Measurements from ENCODE around the gene SLC22A23.

SLC22A23 gene

GRCh38 chr6:3277851-3278416 lies 178.9 kb downstream of the SLC22A23 start:
- no peaks in the 10 kb centered on the region for H3K9me3 Mint-ChIP-seq
- peaks cover 7% of the 10 kb centered on the region for H3K4me1 Mint-ChIP-seq
- H3K36me3 Mint-ChIP-seq: peaks cover 9% of the 10 kb centered on the region
- no peak for ATAC-seq
- H3K27me3 Mint-ChIP-seq: no peaks in the 10 kb centered on the region
- no peak overlapping the region for H3K4me3 Mint-ChIP-seq
- H3K27ac Mint-ChIP-seq: no peak overlapping the region

DNA sequence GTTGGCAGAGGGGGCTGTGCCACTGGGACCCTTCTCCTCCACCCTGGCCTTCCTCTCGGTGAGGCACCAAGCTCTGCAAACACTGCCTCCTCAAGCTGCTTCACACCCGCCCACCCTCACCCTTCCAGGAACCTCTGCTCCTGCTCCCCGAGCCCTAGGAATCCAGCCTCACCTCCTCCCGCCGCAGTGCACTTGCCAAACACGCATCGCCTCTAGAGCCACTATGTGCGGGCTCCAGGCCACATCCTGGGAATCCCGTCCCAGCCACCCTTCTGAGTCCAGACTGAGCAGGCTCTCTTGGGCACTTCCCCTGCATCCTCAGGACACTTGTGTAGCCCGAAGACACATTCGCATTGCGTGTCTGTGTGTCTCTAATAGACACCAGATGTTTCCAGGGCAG lies 179.6 kb downstream of the SLC22A23 start:
- no peak for ATAC-seq
- Mint-ChIP-seq H3K36me3 (peaks cover 5% of the 10 kb centered on the region), H3K4me1 (peaks cover 7% of the 10 kb centered on the region), H3K27me3 (no peaks in the 10 kb centered on the region), H3K4me3 (no peak overlapping the region), H3K27ac (no peak overlapping the region), H3K9me3 (no peaks in the 10 kb centered on the region)

- Mint-ChIP-seq H3K9me3 (no peaks in the 10 kb centered on the region), H3K4me3 (no peak overlapping the region), H3K4me1 (peaks cover 7% of the 10 kb centered on the region), H3K27me3 (no peaks in the 10 kb centered on the region), H3K36me3 (peaks cover 10% of the 10 kb centered on the region), H3K27ac (no peak overlapping the region)
- no peak for ATAC-seq
Observed at GRCh38 chr6:3276174-3277167, 180.4 kb downstream of the SLC22A23 start.

- ATAC-seq: no peak
- Mint-ChIP-seq H3K9me3 (no peaks in the 10 kb centered on the region), H3K4me3 (no peak overlapping the region), H3K27ac (no peak overlapping the region), H3K27me3 (no peaks in the 10 kb centered on the region), H3K4me1 (peaks cover 7% of the 10 kb centered on the region), H3K36me3 (peaks cover 33% of the 10 kb centered on the region)
Observed at GRCh38 chr6:3273707-3274521, 182.9 kb downstream of the SLC22A23 start.

DNA sequence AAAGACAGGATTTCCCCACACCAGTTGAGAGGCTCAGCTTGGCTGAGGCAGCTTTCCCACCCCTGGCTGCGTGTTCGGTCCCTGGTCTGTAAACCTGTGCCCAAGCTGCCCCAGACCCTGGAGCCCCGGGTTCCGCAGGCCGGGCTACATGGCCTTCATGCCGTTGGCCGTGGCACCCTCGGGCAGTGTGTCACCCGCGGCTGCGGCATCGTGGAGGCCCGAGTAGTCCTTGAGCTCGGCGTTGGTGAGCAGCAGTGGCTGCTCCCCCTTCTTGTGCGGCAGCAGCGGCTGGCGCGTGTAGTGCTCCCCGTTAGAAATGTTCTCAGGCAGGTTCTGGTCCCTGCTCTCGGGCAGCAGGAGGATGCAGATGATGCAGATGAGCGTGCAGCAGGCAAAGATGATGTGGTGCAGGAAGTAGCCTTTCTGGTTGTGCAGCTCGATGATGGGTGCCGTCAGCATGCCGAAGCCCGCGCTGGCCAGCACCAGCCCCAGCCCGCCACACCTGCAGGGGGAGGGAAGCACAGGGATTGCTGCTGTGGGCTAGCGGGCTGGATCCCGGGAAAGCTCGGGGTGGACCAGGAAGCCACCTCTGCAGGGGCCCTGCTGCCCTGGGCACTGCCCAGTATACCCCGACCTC lies 183.8 kb downstream of the SLC22A23 start:
- Mint-ChIP-seq H3K4me3 (no peak overlapping the region), H3K9me3 (no peaks in the 10 kb centered on the region), H3K4me1 (peaks cover 7% of the 10 kb centered on the region), H3K27me3 (no peaks in the 10 kb centered on the region), H3K27ac (no peak overlapping the region), H3K36me3 (peaks cover 42% of the 10 kb centered on the region)
- no peak for ATAC-seq

GRCh38 chr6:3271756-3272155 lies 185.1 kb downstream of the SLC22A23 start:
- H3K9me3 Mint-ChIP-seq: no peaks in the 10 kb centered on the region
- H3K4me3 Mint-ChIP-seq: no peak overlapping the region
- H3K4me1 Mint-ChIP-seq: peaks cover 7% of the 10 kb centered on the region
- no peak overlapping the region for H3K27ac Mint-ChIP-seq
- no peaks in the 10 kb centered on the region for H3K27me3 Mint-ChIP-seq
- peaks cover 48% of the 10 kb centered on the region for H3K36me3 Mint-ChIP-seq
- no peak for ATAC-seq

DNA sequence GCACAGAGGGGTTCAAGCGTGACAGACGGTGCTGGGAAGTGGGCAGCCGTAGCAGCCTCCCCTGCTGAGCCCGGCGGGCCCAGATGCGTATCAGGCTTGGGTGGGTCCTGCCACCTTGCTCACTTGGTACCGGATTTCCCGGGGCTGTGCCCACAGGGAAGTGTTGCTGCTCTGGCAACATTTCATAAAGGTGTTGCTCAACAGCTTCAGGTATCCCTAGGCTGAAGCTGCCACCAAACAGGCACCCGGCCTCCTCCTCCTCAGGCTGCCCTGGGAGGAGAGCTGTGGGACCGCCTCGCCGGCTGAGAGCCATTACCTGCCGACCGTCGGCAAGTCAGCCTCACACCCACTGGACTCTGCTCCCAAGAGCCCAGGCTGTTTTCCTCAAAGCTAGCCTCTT lies 186.6 kb downstream of the SLC22A23 start:
- peaks cover 48% of the 10 kb centered on the region for H3K36me3 Mint-ChIP-seq
- H3K4me1 Mint-ChIP-seq: peaks cover 7% of the 10 kb centered on the region
- ATAC-seq: no peak
- H3K9me3 Mint-ChIP-seq: no peaks in the 10 kb centered on the region
- no peak overlapping the region for H3K4me3 Mint-ChIP-seq
- no peaks in the 10 kb centered on the region for H3K27me3 Mint-ChIP-seq
- H3K27ac Mint-ChIP-seq: no peak overlapping the region

- no peak overlapping the region for H3K4me3 Mint-ChIP-seq
- H3K9me3 Mint-ChIP-seq: no peaks in the 10 kb centered on the region
- H3K27ac Mint-ChIP-seq: no peak overlapping the region
- H3K4me1 Mint-ChIP-seq: peaks cover 12% of the 10 kb centered on the region
- no peaks in the 10 kb centered on the region for H3K27me3 Mint-ChIP-seq
- H3K36me3 Mint-ChIP-seq: peaks cover 57% of the 10 kb centered on the region
- ATAC-seq: no peak
Observed at GRCh38 chr6:3269281-3269975, 187.4 kb downstream of the SLC22A23 start.

- Mint-ChIP-seq H3K9me3 (no peaks in the 10 kb centered on the region), H3K4me1 (peaks cover 7% of the 10 kb centered on the region), H3K4me3 (no peak overlapping the region), H3K27ac (no peak overlapping the region), H3K36me3 (peaks cover 63% of the 10 kb centered on the region), H3K27me3 (no peaks in the 10 kb centered on the region)
- no peak for ATAC-seq
Observed at GRCh38 chr6:3268680-3269079, 188.2 kb downstream of the SLC22A23 start.

DNA sequence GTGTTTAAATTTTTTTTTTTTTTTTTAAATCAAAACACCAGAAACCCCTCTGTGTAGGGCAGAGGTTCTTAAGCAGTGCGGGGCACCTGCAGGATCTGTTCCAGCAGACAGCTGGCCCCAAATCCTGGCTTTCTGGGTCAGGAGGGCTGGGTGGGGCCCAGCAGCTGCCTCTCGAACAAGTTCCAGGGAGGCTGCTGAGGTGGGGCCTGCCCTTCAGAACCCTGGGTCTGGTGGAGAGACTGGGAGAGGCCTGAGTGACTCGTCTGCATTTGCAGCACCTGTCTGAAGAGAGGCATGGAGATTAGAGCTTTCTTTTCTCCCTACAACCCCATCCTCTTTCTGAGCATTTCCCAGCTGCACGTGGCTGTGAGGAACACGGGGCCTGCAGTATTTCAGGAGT lies 189.7 kb downstream of the SLC22A23 start:
- no peaks in the 10 kb centered on the region for H3K9me3 Mint-ChIP-seq
- H3K4me1 Mint-ChIP-seq: peaks cover 20% of the 10 kb centered on the region
- no peaks in the 10 kb centered on the region for H3K27me3 Mint-ChIP-seq
- peaks cover 67% of the 10 kb centered on the region for H3K36me3 Mint-ChIP-seq
- no peak overlapping the region for H3K27ac Mint-ChIP-seq
- no peak for ATAC-seq
- H3K4me3 Mint-ChIP-seq: no peak overlapping the region

DNA sequence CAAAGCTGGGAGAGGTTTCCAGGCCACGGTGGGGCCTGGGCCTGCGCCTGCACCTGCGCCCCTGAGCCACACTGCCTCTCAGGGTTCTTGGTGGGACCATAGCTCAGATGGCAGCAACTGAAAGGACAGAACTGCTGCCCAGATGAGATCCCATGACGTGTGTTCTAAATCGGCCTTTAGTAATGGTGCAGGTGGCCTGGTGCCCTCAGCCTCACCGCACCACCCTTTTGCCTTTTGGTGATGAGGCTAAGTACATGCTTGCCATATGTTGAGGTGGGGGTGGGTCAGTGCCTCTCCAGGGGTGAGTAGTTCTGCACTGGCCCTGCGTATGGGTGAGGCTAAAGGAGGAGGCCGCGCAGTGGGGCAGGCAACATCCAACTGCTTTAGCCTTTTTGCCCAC lies 190.7 kb downstream of the SLC22A23 start:
- ATAC-seq: no peak
- H3K4me3 Mint-ChIP-seq: no peak overlapping the region
- peaks cover 64% of the 10 kb centered on the region for H3K36me3 Mint-ChIP-seq
- H3K4me1 Mint-ChIP-seq: peaks cover 30% of the 10 kb centered on the region
- H3K27me3 Mint-ChIP-seq: no peaks in the 10 kb centered on the region
- H3K27ac Mint-ChIP-seq: no peak overlapping the region
- no peaks in the 10 kb centered on the region for H3K9me3 Mint-ChIP-seq

DNA sequence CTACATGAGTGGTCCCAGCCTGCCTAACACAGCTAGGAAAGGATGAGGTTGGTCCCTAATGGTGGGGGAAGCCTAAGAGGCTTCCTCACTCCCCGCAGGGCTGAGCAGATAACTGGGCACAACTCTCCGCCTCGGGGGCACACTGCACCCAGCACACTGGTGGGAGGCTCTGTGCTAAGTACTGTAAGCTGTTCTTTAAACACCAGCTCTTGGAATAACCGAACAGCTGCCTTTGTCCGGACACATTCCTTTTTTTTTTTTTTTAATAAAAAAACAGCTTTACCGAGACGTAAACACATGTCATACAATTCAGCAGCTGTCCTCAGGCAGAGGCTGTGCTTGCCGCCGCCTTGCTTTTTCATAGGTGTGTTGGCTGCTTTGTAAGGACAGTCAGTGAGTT lies 191.2 kb downstream of the SLC22A23 start:
- Mint-ChIP-seq H3K4me1 (peaks cover 35% of the 10 kb centered on the region), H3K27me3 (no peaks in the 10 kb centered on the region), H3K9me3 (no peaks in the 10 kb centered on the region), H3K4me3 (no peak overlapping the region), H3K27ac (no peak overlapping the region), H3K36me3 (peaks cover 63% of the 10 kb centered on the region)
- ATAC-seq: no peak

DNA sequence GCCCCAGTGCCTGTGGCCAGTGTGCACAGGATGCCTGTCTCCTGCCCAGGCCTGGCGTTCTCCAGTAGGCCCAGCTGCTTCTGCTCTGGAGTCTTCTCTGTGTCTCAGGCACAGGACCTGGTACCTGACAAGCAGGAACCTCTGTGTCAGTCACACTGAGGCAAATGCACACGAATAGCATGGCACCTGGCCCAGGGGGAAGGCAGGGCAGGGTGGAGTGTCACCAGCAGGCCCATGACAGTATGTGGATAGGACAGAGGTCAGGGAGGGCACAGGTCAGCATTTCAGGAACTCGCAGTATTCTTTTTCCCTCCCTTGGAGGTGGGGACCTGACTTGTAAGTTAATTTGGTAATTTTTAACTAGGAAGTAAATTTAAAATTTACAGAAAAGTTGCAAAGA lies 192.5 kb downstream of the SLC22A23 start:
- H3K36me3 Mint-ChIP-seq: peaks cover 50% of the 10 kb centered on the region
- H3K27ac Mint-ChIP-seq: no peak overlapping the region
- peaks cover 44% of the 10 kb centered on the region for H3K4me1 Mint-ChIP-seq
- H3K9me3 Mint-ChIP-seq: no peaks in the 10 kb centered on the region
- H3K27me3 Mint-ChIP-seq: no peaks in the 10 kb centered on the region
- no peak overlapping the region for H3K4me3 Mint-ChIP-seq
- ATAC-seq: no peak

GRCh38 chr6:3263096-3263495 lies 193.8 kb downstream of the SLC22A23 start:
- H3K27ac Mint-ChIP-seq: no peak overlapping the region
- H3K27me3 Mint-ChIP-seq: no peaks in the 10 kb centered on the region
- peaks cover 38% of the 10 kb centered on the region for H3K36me3 Mint-ChIP-seq
- peaks cover 45% of the 10 kb centered on the region for H3K4me1 Mint-ChIP-seq
- ATAC-seq: no peak
- H3K4me3 Mint-ChIP-seq: no peak overlapping the region
- H3K9me3 Mint-ChIP-seq: no peaks in the 10 kb centered on the region

All from stimulated activated memory B cell treated with anti-CD40 and anti-IgM and Interleukin-4, amounts not matched to agents 10 μg/mL and 1 μg/mL and 100 μg/mL, for 72 hours (primary cell).